Epithelial cell of esophagus (primary cell): Measurements from ENCODE around the gene GTF2F2.

Experiments used
- DNase-seq: peaks from one replicate; pipeline ENCODE4 v3.0.0; 2010; ENCODE audit warnings: low read depth
- H3K4me3 ChIP-seq: 2 replicates; pipeline ENCODE4 v1.5.1; 2011; ENCODE audit warnings: mild to moderate bottlenecking, low read length, control low read depth
- CTCF ChIP-seq: IDR thresholded peaks from 2 replicates; pipeline ENCODE4 v1.5.1; 2011; ENCODE audit warnings: low read depth, mild to moderate bottlenecking, low read length, control low read depth, inconsistent platforms; ENCODE audit not compliant: insufficient read depth; ENCODE audit errors: missing control alignments

GTF2F2 gene

GRCh38 chr13:45231305-45231704 is 111.0 kb downstream of the GTF2F2 start:
- no peak for DNase-seq
- no peak for TF ChIP-seq CTCF
- no peak overlapping the region for H3K4me3 ChIP-seq

GRCh38 chr13:45231722-45232121 is 111.4 kb downstream of the GTF2F2 start:
- no peak overlapping the region for H3K4me3 ChIP-seq
- peak; percentile 29 for DNase-seq
- TF ChIP-seq CTCF, result no peak

- DNase-seq, result no peak
- TF ChIP-seq CTCF, result no peak
Measured at GRCh38 chr13:45232591-45232990, 112.3 kb downstream of the GTF2F2 start.

GRCh38 chr13:45238945-45239795 is 118.9 kb downstream of the GTF2F2 start:
- TF ChIP-seq CTCF, result no peak
- H3K4me3 ChIP-seq, result no peak overlapping the region
- DNase-seq, result peak; percentile 89

More at GRCh38 chr13:45232591-45232990, 112.3 kb downstream of the GTF2F2 start:
- no peak overlapping the region for H3K4me3 ChIP-seq

- H3K4me3 ChIP-seq, result no peak overlapping the region
- no peak for DNase-seq
- TF ChIP-seq CTCF, result no peak
Measured at GRCh38 chr13:45240143-45240542, 119.8 kb downstream of the GTF2F2 start.

GRCh38 chr13:45242070-45242469 is 121.8 kb downstream of the GTF2F2 start:
- H3K4me3 ChIP-seq, result no peak overlapping the region
- DNase-seq, result peak; percentile 66
- no peak for TF ChIP-seq CTCF

GRCh38 chr13:45242524-45242923 is 122.2 kb downstream of the GTF2F2 start:
- no peak for DNase-seq
- no peak overlapping the region for H3K4me3 ChIP-seq
- TF ChIP-seq CTCF, result no peak
